RWPE1 (cell line): ENCODE data around the gene LTC4S.

Experiments used
- CTCF ChIA-PET: fragments of 350-600 bp; sonication (Branson Sonifier 250); formaldehyde crosslinking; extraction: SDS; loops from one replicate; lab custom pipeline; 2021; lab: Yijun Ruan, JAX
- POLR2A ChIA-PET: fragments of 400-600 bp; formaldehyde crosslinking; extraction: SDS; loops from one replicate; lab custom pipeline; 2020; ENCODE audit warnings: antibody characterized with exemption; ENCODE audit not compliant: low non-redundant PET; lab: Yijun Ruan, JAX
- DNase-seq: peaks from one replicate; pipeline ENCODE4 v3.0.0; 2012; ENCODE audit warnings: low spot score
- H3K27ac ChIP-seq: fragments of 450-650 bp; 2 replicates; pipeline ENCODE4 v1.5.1; 2017
- TF ChIP-seq, protein P1 (sequence below): fragments of 450-650 bp; conservative IDR thresholded peaks from 2 replicates; pipeline ENCODE4 v1.5.1; 2017; ENCODE audit warnings: low read depth, mild to moderate bottlenecking

LTC4S gene

DNA sequence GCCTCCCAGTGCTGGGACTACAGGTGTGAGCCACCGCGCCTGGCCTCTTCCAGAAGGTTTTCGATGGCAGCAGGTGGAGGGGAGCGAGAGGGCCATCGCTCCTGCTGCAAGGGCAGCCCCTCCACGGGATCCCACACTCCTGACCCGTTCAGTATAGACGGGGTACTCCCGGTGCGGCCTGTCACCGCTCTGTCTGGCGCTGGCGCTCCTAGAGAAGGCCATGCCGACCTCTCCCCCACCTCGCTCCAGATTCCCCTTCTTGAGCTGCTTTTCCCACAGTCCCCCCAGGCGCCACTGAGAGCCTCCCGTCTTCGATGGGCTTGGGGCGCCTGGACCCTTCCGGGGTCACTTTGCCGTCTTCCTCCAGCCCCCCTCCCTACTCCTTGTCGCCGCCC is 22.6 kb downstream of the LTC4S start:
- TF ChIP-seq, protein P1, sequence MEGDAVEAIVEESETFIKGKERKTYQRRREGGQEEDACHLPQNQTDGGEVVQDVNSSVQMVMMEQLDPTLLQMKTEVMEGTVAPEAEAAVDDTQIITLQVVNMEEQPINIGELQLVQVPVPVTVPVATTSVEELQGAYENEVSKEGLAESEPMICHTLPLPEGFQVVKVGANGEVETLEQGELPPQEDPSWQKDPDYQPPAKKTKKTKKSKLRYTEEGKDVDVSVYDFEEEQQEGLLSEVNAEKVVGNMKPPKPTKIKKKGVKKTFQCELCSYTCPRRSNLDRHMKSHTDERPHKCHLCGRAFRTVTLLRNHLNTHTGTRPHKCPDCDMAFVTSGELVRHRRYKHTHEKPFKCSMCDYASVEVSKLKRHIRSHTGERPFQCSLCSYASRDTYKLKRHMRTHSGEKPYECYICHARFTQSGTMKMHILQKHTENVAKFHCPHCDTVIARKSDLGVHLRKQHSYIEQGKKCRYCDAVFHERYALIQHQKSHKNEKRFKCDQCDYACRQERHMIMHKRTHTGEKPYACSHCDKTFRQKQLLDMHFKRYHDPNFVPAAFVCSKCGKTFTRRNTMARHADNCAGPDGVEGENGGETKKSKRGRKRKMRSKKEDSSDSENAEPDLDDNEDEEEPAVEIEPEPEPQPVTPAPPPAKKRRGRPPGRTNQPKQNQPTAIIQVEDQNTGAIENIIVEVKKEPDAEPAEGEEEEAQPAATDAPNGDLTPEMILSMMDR = no peak
- DNase-seq = no peak
- ChIA-PET CTCF (no interaction called here), POLR2A (no interaction called here)
- H3K27ac ChIP-seq = peak overlapping the region; percentile 95; the same call in 1 of the 2 replicates

DNA sequence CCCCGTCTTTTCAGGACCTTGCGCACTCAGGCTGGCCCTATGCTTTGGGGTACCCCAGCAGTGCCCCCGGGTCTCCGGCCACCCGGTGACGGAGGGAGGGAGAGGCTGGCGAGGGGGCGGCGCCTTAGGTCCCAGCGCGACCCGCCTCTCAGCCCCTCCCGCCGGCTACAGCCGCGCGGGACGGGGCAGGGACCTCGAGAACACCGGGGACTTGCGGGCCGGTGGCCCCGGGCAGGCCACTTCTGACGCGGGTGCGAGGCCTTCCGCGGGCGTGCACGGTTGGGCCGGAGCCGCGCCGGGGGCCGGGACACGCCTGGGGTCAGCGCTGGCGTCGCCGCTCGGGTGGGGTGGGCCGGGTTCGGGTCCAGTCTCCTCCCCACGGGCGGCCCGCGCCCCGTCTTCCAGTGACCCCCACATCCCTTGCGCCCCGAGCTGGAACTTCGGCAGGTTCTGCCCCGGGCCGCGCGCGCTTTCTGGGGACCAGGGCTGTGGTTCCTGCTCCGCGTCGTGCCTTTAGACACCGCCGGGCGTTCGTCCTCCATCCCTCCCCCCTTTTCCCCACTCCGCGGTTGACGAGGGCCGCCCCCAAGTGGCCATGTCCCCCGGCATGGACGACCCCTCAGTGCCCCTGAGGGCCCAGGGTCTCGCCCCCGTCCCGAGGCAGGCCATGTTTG is 23.1 kb downstream of the LTC4S start:
- DNase-seq = no peak
- ChIA-PET CTCF (interaction anchor here (0.5 kb wide), 1 partner anchor 112 kb away, joined by 4 read pairs; no protein-coding TSS in a partner anchor), POLR2A (no interaction called here)
- TF ChIP-seq, protein P1 = no peak
- H3K27ac ChIP-seq = peak overlapping the region; percentile 95

DNA sequence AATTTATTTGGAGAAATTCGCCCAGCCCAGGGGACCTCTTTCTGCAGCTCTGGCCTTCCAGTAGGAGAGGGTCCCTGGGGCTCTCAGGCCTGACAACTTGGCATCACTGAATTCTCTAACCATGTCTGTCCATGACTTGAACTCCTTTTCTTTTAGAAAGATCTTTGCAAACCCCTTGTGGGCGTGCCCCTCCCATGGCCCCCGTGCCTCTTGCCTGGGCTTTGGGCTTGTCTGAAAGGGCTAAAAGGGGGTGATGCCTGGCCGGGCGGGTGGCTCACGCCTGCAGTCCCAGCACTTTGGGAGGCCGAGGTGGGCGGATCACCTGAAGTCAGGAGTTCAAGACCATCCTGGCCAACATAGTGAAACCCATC is 23.7 kb downstream of the LTC4S start:
- POLR2A ChIA-PET = no interaction called here
- peak overlapping the region; percentile 95 for H3K27ac ChIP-seq
- TF ChIP-seq, protein P1 = no peak
- DNase-seq = no peak
- CTCF ChIA-PET = interaction anchor here (0.5 to 0.6 kb wide), 2 partner anchors 85 to 113 kb away, joined by 4 read pairs; partner anchors contain the start of gene MAML1

DNA sequence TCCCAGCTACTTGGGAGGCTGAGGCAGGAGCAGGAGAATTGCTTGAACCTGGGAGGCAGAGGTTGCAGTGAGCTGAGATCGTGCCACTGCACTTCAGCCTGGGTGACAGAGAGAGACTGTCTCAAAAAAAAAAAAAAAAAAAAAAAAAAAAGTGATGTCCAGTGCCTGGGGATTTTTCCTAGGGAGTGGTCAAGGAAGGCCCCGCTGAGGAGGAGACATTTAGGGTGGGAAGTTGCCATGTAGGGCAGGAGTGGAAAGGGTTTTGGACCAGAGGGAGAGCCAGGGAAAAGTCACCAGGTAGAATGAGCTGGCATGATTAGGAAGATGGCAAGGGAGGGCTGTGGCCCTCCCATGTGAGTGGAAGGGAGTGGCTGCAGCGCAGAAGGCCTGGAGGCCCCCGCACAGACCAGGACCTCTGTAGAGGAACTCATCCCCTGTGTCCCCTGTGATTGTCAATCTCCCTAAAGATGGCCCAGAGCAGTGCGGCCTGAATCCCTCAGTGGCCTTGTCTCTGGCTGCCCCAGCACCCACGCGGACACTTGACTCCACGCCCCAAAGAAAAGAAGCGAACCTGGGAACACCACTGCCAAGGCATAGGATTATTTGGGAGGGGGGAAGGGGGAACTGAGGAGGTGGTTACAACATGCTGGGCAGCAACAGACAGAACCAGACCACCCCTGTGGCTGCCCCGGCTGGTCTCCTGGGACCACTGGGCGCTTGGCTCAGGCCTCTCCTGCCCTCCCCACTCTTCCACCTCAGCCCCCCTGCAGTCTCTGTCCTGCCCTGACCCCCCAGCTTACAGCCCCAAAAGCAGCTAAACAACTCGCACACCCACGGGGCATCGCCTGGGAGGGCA is 24.3 kb downstream of the LTC4S start:
- TF ChIP-seq, protein P1 = no peak
- CTCF ChIA-PET = interaction anchor here (0.6 kb wide), 1 partner anchor 86 kb away, joined by 4 read pairs; the partner anchor contains the start of gene MAML1
- POLR2A ChIA-PET = interaction anchor here (1.2 kb wide), 1 partner anchor 13 kb away, joined by 12 read pairs; no protein-coding TSS in a partner anchor
- no peak for DNase-seq
- peak overlapping the region; percentile 95 for H3K27ac ChIP-seq

DNA sequence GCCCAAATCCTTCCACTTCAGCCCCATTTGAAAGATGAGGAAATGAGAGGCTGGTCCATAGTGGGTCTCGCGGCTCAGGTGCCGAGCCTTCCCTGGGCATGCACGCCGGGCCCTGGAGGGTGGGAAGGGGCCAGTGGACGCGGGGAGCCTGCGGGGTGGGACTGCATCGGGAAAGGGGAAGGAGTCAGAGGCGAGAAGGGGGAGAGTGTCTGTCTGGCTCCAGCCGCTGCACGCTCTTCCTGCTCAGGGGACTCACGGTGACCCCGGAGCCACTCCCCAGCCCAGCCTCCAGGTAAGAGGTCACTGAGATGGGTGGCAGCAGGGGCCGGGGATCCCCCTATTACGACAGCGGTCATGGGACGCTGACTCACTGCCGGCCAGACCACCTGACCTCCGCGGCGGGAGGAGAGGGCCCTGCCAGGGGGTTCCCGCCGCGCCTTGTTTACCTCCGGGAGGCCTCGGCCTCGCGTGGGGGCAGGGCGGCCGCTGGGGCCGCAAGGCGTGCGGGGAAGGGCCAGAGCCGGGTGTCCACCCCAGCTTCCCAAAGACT is 25.0 kb downstream of the LTC4S start:
- ChIA-PET CTCF (no interaction called here), POLR2A (interaction anchor here (0.6 to 1.2 kb wide), 2 partner anchors 8 to 14 kb away, joined by 3 to 12 read pairs; no protein-coding TSS in a partner anchor)
- TF ChIP-seq, protein P1 = no peak
- peak overlapping the region; percentile 95 for H3K27ac ChIP-seq
- peak; percentile 97 for DNase-seq
